Activated CD4-positive, alpha-beta T cell treated with anti-CD3 and anti-CD28 coated beads, Interleukin-2, amount 10 ng/mL, durations not matched to agents 24 days and 14 days (primary cell): ENCODE data around the gene PRKCH. TPM values are rescaled to one million over a fixed set of nuclear protein-coding genes. Genes with fewer than 3 reads are reported as not detected.

Experiments
- DNase-seq: peaks from one replicate; pipeline ENCODE4 v3.0.0; 2022
- H3K27ac Mint-ChIP-seq: one replicate; pipeline ENCODE4 v1.8.0; 2022; ENCODE audit warnings: mild to moderate bottlenecking, mixed read lengths
- H3K27me3 Mint-ChIP-seq: one replicate; pipeline ENCODE4 v1.8.0; 2022; ENCODE audit warnings: mixed read lengths
- H3K36me3 Mint-ChIP-seq: one replicate; pipeline ENCODE4 v1.8.0; 2022; ENCODE audit warnings: low read depth, mild to moderate bottlenecking, mixed read lengths
- H3K4me1 Mint-ChIP-seq: one replicate; pipeline ENCODE4 v1.8.0; 2021; ENCODE audit warnings: mixed read lengths
- H3K4me3 Mint-ChIP-seq: one replicate; pipeline ENCODE4 v1.8.0; 2022; ENCODE audit warnings: mild to moderate bottlenecking, moderate library complexity, mixed read lengths
- H3K9me3 Mint-ChIP-seq: one replicate; pipeline ENCODE4 v1.8.0; 2021; ENCODE audit warnings: mixed read lengths
- intact Hi-C: fragments of 100-400 bp; cut with micrococcal nuclease; formaldehyde crosslinking; loops from one replicate; pipeline ENCODE4 v1.15.1; 2023
- total RNA-seq: library from RNA; stranded (reverse); gene quantifications from 2 replicates; pipeline ENCODE4 v1.2.3, GENCODE V29; 2022

PRKCH gene
- total RNA-seq, 1 donor from 2014 or later, result 118 TPM

DNA sequence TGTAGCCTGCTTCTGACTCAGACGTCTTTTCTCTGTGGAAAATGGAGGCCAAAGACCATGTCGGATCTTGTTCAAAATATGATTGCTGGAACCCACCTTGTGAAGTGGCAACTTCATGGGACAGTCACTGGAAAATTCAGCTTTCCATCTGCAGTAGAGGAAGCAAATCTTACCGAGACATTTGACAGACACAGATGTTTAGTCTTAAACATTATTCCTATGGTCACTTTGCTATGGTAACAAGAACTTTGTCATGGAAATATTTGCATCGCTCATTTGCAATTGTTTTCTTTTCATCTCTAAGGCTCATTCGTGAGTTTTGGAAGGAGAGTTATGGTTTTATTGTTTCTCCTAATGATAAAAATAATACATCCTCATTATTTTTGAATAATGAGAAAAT lies 275.6 kb downstream of the PRKCH start:
- Mint-ChIP-seq H3K27ac (peak overlapping the region; percentile 2), H3K4me3 (no peak overlapping the region), H3K36me3 (no peaks in the 10 kb centered on the region), H3K27me3 (no peaks in the 10 kb centered on the region), H3K9me3 (peaks cover 4% of the 10 kb centered on the region), H3K4me1 (peaks cover 51% of the 10 kb centered on the region)
- intact Hi-C loops, result loop anchor here (10.0 kb wide), 1 partner anchor 252 kb away; no protein-coding TSS in a partner anchor
- DNase-seq, result no peak

- Mint-ChIP-seq H3K36me3 (no peaks in the 10 kb centered on the region), H3K27me3 (no peaks in the 10 kb centered on the region), H3K27ac (peak overlapping the region; percentile 79), H3K4me1 (peaks cover 40% of the 10 kb centered on the region), H3K9me3 (no peaks in the 10 kb centered on the region), H3K4me3 (peak overlapping the region; percentile 31)
- DNase-seq, result peak; percentile 81
- intact Hi-C loops, result loop anchor here (1.0 to 10.0 kb wide), 2 partner anchors 21 to 254 kb away; no protein-coding TSS in a partner anchor
Measured at GRCh38 chr14:61598980-61599379, 277.6 kb downstream of the PRKCH start.

- no peak overlapping the region for H3K27ac Mint-ChIP-seq
- no peak for DNase-seq
- H3K9me3 Mint-ChIP-seq, result peaks cover 4% of the 10 kb centered on the region
- intact Hi-C loops, result loop anchor here (1.0 to 10.0 kb wide), 2 partner anchors 20 to 255 kb away; no protein-coding TSS in a partner anchor
- peaks cover 31% of the 10 kb centered on the region for H3K4me1 Mint-ChIP-seq
- H3K4me3 Mint-ChIP-seq, result no peak overlapping the region
- no peaks in the 10 kb centered on the region for H3K27me3 Mint-ChIP-seq
- H3K36me3 Mint-ChIP-seq, result peaks cover 4% of the 10 kb centered on the region
Measured at GRCh38 chr14:61599942-61600341, 278.6 kb downstream of the PRKCH start.

Other genes with a start within 250 kb of the PRKCH start
- gene TMEM30B, start 40.2 kb upstream of the PRKCH start, total RNA-seq, result 0.44 and 0.47 TPM in 2 replicates